ENCODE measurements around the gene MAPRE3. TPM values are rescaled to one million over a fixed set of nuclear protein-coding genes. Genes with fewer than 3 reads are reported as not detected.

Gene MAPRE3
- total RNA-seq, 4 donors from 2014 or later, result 16.8 to 64.7 (median 32.9) TPM

- in situ Hi-C loops (cut with MboI; ENCODE audit: low pct_ligation_motif_present in 1 of 4, low pct_unique_long_range_greater_than_20kb in 1 of 4, low sequenced_read_pairs in 3 of 4), result no loop called here
- Histone ChIP-seq H3K36me3 (no peaks in the 10 kb centered on the region), H3K27me3 (peaks cover 11% of the 10 kb centered on the region), H3K4me3 (no peak overlapping the region), H3K27ac (no peak overlapping the region), H3K4me1 (no peaks in the 10 kb centered on the region), H3K9me3 (no peaks in the 10 kb centered on the region)
- no peak for DNase-seq
- intact Hi-C loops (cut with DNase I; ENCODE audit: low total_unique reads), result no loop called here
- TF ChIP-seq POLR2AphosphoS5 (IDR thresholded peaks at IDR 0.05), result no peak
- no peak for TF ChIP-seq EP300 (IDR thresholded peaks at IDR 0.05; ENCODE audit: low read depth)
- no peak for TF ChIP-seq CTCF (IDR thresholded peaks at IDR 0.05)
- no peak for TF ChIP-seq POLR2A (IDR thresholded peaks at IDR 0.05)
- 30 to 78% methylated on average over 2 to 10 of the region's 10 CpGs for WGBS, 2 donors (ENCODE audit: low coverage in 1 of 2)
These were observed 31.9 kb upstream of the MAPRE3 start for GRCh38 chr2:26938399-26939118.

DNA sequence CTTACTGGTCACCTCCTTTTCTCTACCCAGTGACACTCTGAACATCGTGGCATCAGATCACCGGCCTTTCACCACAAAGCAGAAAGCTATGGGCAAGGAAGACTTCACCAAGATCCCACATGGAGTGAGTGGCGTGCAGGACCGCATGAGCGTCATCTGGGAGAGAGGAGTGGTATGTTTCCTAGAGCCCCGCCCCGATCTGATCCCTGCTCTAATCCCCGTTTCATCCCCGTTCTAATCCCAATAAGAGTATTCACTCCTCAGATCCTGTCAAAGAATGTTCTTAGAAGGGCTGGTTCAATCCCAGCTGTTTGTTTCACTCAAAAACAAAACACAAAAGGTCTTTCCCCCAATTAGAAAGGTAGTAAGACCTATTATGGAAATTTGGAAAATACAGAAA is 30.4 kb upstream of the MAPRE3 start:
- Histone ChIP-seq H3K27ac (no peak overlapping the region), H3K4me1 (no peaks in the 10 kb centered on the region), H3K4me3 (no peak overlapping the region), H3K9me3 (no peaks in the 10 kb centered on the region), H3K36me3 (no peaks in the 10 kb centered on the region), H3K27me3 (peaks cover 23% of the 10 kb centered on the region)
- in situ Hi-C loops (cut with MboI; ENCODE audit: low pct_ligation_motif_present in 1 of 4, low pct_unique_long_range_greater_than_20kb in 1 of 4, low sequenced_read_pairs in 3 of 4), result loop anchor here in 2 of 4 donors (10.0 kb wide), 1 partner anchor 95 kb away; the partner anchor contains the start of gene DPYSL5 (in 2 of the 2)
- 88 to 97% methylated on average over 8 to 9 of the region's 9 CpGs for WGBS, 2 donors (ENCODE audit: low coverage in 1 of 2)
- intact Hi-C loops (cut with DNase I; ENCODE audit: low total_unique reads), result loop anchor here (5.0 kb wide), 1 partner anchor 93 kb away; the partner anchor contains the start of gene DPYSL5
- no peak for DNase-seq
- TF ChIP-seq POLR2AphosphoS5 (IDR thresholded peaks at IDR 0.05) (no peak), EP300 (IDR thresholded peaks at IDR 0.05; ENCODE audit: low read depth) (no peak), POLR2A (IDR thresholded peaks at IDR 0.05) (no peak), CTCF (IDR thresholded peaks at IDR 0.05) (no peak)

- H3K9me3 ChIP-seq, result no peaks in the 10 kb centered on the region
- intact Hi-C loops (cut with DNase I; ENCODE audit: low total_unique reads) (loop anchor here (5.0 kb wide), 1 partner anchor 94 kb away; the partner anchor contains the start of gene DPYSL5), in situ Hi-C loops (cut with MboI; ENCODE audit: low pct_ligation_motif_present in 1 of 4, low pct_unique_long_range_greater_than_20kb in 1 of 4, low sequenced_read_pairs in 3 of 4) (loop anchor here in 2 of 4 donors (10.0 kb wide), 1 partner anchor 97 kb away; the partner anchor contains the start of gene DPYSL5 (in 2 of the 2))
- TF ChIP-seq CTCF (IDR thresholded peaks at IDR 0.05), result no peak
- no peak for TF ChIP-seq EP300 (IDR thresholded peaks at IDR 0.05; ENCODE audit: low read depth)
- TF ChIP-seq POLR2AphosphoS5 (IDR thresholded peaks at IDR 0.05), result no peak
- no peak for TF ChIP-seq POLR2A (IDR thresholded peaks at IDR 0.05)
- 71% methylated on average over 3 of the region's 3 CpGs; no CpG with 5 or more reads in 1 of the 2 donors for WGBS, 2 donors (ENCODE audit: low coverage in 1 of 2)
- H3K27me3 ChIP-seq, result peaks cover 28% of the 10 kb centered on the region
- H3K4me3 ChIP-seq, result no peak overlapping the region
- no peak overlapping the region for H3K27ac ChIP-seq
- H3K36me3 ChIP-seq, result no peaks in the 10 kb centered on the region
- no peak for DNase-seq
- no peaks in the 10 kb centered on the region for H3K4me1 ChIP-seq
These were observed 29.0 kb upstream of the MAPRE3 start for GRCh38 chr2:26941486-26941885.

DNA sequence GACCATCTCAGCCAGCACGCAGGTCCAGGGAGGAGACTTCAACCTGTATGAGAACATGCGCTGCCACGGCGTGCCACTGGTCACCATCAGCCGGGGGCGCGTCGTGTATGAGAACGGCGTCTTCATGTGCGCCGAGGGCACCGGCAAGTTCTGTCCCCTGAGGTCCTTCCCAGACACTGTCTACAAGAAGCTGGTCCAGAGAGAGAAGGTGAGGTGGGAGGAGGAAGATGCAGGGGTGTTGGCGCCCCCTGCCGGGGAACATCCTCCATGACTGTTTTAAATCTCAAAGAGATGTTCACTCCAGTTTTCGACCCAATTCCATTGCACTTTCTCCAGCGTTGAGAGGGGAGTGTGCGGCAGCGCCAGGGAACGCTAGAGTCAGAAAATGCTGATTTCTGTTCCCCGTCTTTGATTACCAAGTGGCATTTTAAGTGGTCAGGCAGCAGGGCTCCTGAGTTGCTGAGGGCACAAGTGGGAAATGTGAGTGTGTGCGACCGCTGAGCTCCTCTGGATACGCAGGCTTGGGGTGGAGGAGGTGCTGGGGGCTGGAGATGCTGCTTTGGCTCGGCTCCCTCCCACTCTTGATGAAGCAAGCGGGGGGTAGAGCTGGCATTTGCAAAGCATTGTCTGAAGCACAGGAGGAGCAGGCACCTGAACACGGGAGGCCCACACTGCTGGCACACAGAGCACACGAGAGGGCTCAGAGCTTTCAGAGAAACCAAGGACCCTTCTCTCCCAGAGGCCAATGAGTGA is 27.7 kb upstream of the MAPRE3 start:
- in situ Hi-C loops (cut with MboI; ENCODE audit: low pct_ligation_motif_present in 1 of 4, low pct_unique_long_range_greater_than_20kb in 1 of 4, low sequenced_read_pairs in 3 of 4), result loop anchor here in 2 of 4 donors (10.0 kb wide), 1 partner anchor 98 kb away; the partner anchor contains the start of gene DPYSL5 (in 2 of the 2)
- 38% methylated on average over 28 of the region's 28 CpGs; no CpG with 5 or more reads in 1 of the 2 donors for WGBS, 2 donors (ENCODE audit: low coverage in 1 of 2)

More for the DNA sequence above, 27.7 kb upstream of the MAPRE3 start:
- Histone ChIP-seq H3K4me1 (peaks cover 0 to 8% (median 0%) of the 10 kb centered on the region in 4 donors), H3K9me3 (no peaks in the 10 kb centered on the region), H3K36me3 (no peaks in the 10 kb centered on the region), H3K27me3 (peaks cover 28% of the 10 kb centered on the region), H3K27ac (no peak overlapping the region), H3K4me3 (no peak overlapping the region)
- DNase-seq, result peak; percentile 66
- no peak for TF ChIP-seq POLR2A (IDR thresholded peaks at IDR 0.05)
- no peak for TF ChIP-seq POLR2AphosphoS5 (IDR thresholded peaks at IDR 0.05)
- TF ChIP-seq EP300 (IDR thresholded peaks at IDR 0.05; ENCODE audit: low read depth), result no peak
- peak; percentile 67 to 81 (median 78) for TF ChIP-seq CTCF (IDR thresholded peaks at IDR 0.05)
- intact Hi-C loops (cut with DNase I; ENCODE audit: low total_unique reads), result loop anchor here (5.0 kb wide), 1 partner anchor 95 kb away; the partner anchor contains the start of gene DPYSL5

Measured in transverse colon (tissue), 4 donors.